ENCODE results near the gene TMEM255A. TPM values are rescaled to one million over a fixed set of nuclear protein-coding genes. Genes with fewer than 3 reads are reported as not detected.

The TMEM255A gene
- total RNA-seq, 4 donors from 2014 or later, result 1.2 to 1.7 (median 1.4) TPM; not detected in 1

DNA sequence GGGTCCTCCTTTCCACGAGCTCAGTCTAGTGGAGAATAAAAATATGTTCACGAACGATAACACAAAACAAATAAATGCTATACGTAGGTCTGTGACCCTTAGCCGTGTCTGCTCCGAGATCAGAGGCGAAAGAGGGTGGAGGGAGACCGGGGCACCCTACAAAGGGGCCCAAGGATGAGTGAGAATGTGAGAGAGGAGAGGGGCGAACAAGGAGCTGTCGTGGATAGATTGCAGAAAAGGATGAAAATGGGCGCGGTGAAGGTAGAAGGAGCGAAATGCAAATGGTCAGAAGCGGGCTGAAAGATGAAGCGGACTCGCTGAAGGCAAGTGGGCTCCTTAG is 66.9 kb downstream of the TMEM255A start:
- WGBS, 2 donors (ENCODE audit: low coverage in 1 of 2), result 39% methylated on average over 16 of the region's 16 CpGs; no CpG with 5 or more reads in 1 of the 2 donors
- Histone ChIP-seq H3K4me1 (peaks cover 4 to 9% (median 5%) of the 10 kb centered on the region in 4 donors), H3K9me3 (no peaks in the 10 kb centered on the region), H3K4me3 (peak overlapping the region; percentile 22 to 78 (median 57)), H3K27ac (peak overlapping the region; percentile 86 to 96 (median 92)), H3K27me3 (no peaks in the 10 kb centered on the region), H3K36me3 (no peaks in the 10 kb centered on the region)
- in situ Hi-C loops (cut with MboI; ENCODE audit: low pct_ligation_motif_present in 1 of 4, low pct_unique_long_range_greater_than_20kb in 1 of 4, low sequenced_read_pairs in 3 of 4) (no loop called here), intact Hi-C loops (cut with DNase I; ENCODE audit: low total_unique reads) (no loop called here)
- no peak for TF ChIP-seq POLR2A (IDR thresholded peaks at IDR 0.05)
- TF ChIP-seq POLR2AphosphoS5 (IDR thresholded peaks at IDR 0.05), result no peak
- TF ChIP-seq EP300 (IDR thresholded peaks at IDR 0.05; ENCODE audit: low read depth), result no peak
- TF ChIP-seq, protein P1, sequence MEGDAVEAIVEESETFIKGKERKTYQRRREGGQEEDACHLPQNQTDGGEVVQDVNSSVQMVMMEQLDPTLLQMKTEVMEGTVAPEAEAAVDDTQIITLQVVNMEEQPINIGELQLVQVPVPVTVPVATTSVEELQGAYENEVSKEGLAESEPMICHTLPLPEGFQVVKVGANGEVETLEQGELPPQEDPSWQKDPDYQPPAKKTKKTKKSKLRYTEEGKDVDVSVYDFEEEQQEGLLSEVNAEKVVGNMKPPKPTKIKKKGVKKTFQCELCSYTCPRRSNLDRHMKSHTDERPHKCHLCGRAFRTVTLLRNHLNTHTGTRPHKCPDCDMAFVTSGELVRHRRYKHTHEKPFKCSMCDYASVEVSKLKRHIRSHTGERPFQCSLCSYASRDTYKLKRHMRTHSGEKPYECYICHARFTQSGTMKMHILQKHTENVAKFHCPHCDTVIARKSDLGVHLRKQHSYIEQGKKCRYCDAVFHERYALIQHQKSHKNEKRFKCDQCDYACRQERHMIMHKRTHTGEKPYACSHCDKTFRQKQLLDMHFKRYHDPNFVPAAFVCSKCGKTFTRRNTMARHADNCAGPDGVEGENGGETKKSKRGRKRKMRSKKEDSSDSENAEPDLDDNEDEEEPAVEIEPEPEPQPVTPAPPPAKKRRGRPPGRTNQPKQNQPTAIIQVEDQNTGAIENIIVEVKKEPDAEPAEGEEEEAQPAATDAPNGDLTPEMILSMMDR (IDR thresholded peaks at IDR 0.05), result no peak
- DNase-seq, result no peak

DNA sequence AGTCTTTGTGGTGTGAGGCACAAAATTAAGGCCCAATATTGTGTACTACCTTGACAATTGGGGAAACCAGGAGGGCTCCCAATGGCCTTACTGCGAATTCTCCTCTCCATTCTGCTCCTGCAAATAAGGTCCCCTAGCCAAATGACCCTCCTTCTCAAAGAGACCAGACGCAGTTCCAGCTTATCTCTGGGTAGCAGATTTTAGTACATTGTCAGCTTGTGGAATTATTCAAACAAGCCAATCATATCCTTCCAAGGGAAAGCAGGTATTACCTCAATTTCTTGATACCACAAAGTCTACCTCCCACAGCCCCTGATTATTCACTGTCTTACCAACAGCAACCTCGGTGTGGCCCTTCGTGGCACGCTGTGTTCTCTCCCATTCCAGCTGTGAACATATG is 68.4 kb downstream of the TMEM255A start:
- no peaks in the 10 kb centered on the region for H3K36me3 ChIP-seq
- no peak overlapping the region for H3K4me3 ChIP-seq
- no peak overlapping the region for H3K27ac ChIP-seq
- DNase-seq, result no peak
- no peaks in the 10 kb centered on the region for H3K27me3 ChIP-seq
- H3K4me1 ChIP-seq, result peaks cover 4 to 9% (median 5%) of the 10 kb centered on the region in 4 donors
- intact Hi-C loops (cut with DNase I; ENCODE audit: low total_unique reads) (no loop called here), in situ Hi-C loops (cut with MboI; ENCODE audit: low pct_ligation_motif_present in 1 of 4, low pct_unique_long_range_greater_than_20kb in 1 of 4, low sequenced_read_pairs in 3 of 4) (no loop called here)
- TF ChIP-seq, protein P1 (IDR thresholded peaks at IDR 0.05), result no peak
- TF ChIP-seq POLR2AphosphoS5 (IDR thresholded peaks at IDR 0.05) (no peak), POLR2A (IDR thresholded peaks at IDR 0.05) (no peak)
- WGBS, 2 donors (ENCODE audit: low coverage in 1 of 2), result 82% methylated on average over 5 of the region's 5 CpGs; no CpG with 5 or more reads in 1 of the 2 donors
- H3K9me3 ChIP-seq, result no peaks in the 10 kb centered on the region

DNA sequence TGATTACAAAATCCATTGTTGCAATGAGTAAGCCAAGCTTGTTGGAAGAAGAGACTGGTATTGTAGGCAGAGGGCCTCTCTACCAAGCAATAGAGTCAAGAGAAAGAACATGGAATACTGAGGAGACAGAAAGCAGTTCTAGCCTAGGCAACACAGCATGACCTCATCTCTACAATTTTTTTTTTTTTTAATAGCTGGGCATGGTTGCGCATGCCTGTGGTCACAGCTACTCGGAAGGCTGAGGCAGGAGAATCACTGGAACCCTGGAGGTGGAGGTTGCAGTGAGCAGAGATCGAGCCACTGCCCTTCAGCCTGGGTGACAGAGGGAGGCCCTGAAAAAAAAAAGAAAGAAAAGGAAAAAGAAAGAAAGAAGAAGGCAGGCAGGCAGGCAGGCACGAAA is 72.3 kb downstream of the TMEM255A start:
- Histone ChIP-seq H3K27me3 (no peaks in the 10 kb centered on the region), H3K36me3 (no peaks in the 10 kb centered on the region), H3K4me3 (no peak overlapping the region), H3K4me1 (peaks cover 1 to 7% (median 4%) of the 10 kb centered on the region in 4 donors), H3K27ac (no peak overlapping the region), H3K9me3 (no peaks in the 10 kb centered on the region)
- TF ChIP-seq POLR2AphosphoS5 (IDR thresholded peaks at IDR 0.05) (no peak), POLR2A (IDR thresholded peaks at IDR 0.05) (no peak), EP300 (IDR thresholded peaks at IDR 0.05; ENCODE audit: low read depth) (no peak)
- TF ChIP-seq, protein P1 (IDR thresholded peaks at IDR 0.05), result no peak
- in situ Hi-C loops (cut with MboI; ENCODE audit: low pct_ligation_motif_present in 1 of 4, low pct_unique_long_range_greater_than_20kb in 1 of 4, low sequenced_read_pairs in 3 of 4) (no loop called here), intact Hi-C loops (cut with DNase I; ENCODE audit: low total_unique reads) (loop anchor here (2.0 kb wide), 1 partner anchor 58 kb away; no protein-coding TSS in a partner anchor)
- no peak for DNase-seq
- WGBS, 2 donors (ENCODE audit: low coverage in 1 of 2), result 78% methylated on average over 4 of the region's 4 CpGs; no CpG with 5 or more reads in 1 of the 2 donors

DNA sequence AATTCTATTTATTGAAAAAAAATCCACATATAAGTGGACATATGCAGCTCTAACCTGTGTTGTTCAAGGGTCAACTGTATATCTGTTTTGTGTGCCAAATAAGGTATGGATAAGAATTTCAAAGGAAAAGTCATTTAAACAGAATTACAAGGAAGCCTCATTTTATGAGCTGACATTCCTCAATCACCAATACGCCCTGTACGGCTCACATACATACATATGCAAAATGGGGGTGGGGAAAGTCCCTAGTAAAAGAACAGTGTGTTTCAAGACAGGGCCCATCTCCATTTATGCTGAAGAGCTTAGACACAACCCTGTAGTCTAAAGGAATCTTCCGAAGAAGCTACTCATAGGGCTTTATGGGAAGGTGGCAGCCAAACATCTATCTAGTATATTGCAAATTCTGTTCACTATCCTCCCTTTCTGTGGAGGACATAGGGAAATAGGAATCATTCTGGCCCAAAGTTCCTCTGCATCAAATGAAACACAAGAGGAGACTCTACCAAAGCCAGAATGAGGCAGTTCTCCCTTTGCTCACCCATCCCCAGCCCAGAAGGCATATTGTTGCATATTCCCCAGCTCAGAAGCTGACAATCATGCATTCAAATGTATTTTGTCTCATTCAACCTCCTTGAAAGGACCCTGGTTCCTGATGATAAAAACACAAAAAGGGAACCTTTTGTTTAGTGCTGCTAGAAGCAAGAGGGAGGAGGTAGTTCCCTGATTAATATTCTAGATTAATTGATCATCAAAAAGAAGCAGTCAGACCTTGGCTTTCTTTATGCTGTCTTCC is 74.4 kb downstream of the TMEM255A start:
- Histone ChIP-seq H3K36me3 (no peaks in the 10 kb centered on the region), H3K4me3 (no peak overlapping the region), H3K27ac (no peak overlapping the region), H3K4me1 (no peaks in the 10 kb centered on the region), H3K27me3 (no peaks in the 10 kb centered on the region), H3K9me3 (no peaks in the 10 kb centered on the region)
- WGBS, 2 donors (ENCODE audit: low coverage in 1 of 2), result 70 to 80% methylated on average over 1 to 3 of the region's 3 CpGs
- in situ Hi-C loops (cut with MboI; ENCODE audit: low pct_ligation_motif_present in 1 of 4, low pct_unique_long_range_greater_than_20kb in 1 of 4, low sequenced_read_pairs in 3 of 4), result no loop called here
- TF ChIP-seq EP300 (IDR thresholded peaks at IDR 0.05; ENCODE audit: low read depth), result no peak
- TF ChIP-seq, protein P1 (IDR thresholded peaks at IDR 0.05), result no peak
- no peak for TF ChIP-seq POLR2AphosphoS5 (IDR thresholded peaks at IDR 0.05)
- TF ChIP-seq POLR2A (IDR thresholded peaks at IDR 0.05), result no peak
- no peak for DNase-seq
- intact Hi-C loops (cut with DNase I; ENCODE audit: low total_unique reads), result no loop called here
